NCI-H2196 treated with DMSO at 0.1 percent for 48 hours (cell line): ENCODE data around the gene MGMT.

ENCODE experiments used
- DNase-seq: peaks from one replicate; lab custom pipeline; 2025; ENCODE audit not compliant: unreplicated experiment; lab: John Stamatoyannopoulos, UW

The MGMT gene

GRCh38 chr10:129647590-129647989 lies 180.5 kb downstream of the MGMT start:
- no peak for DNase-seq

- DNase-seq, result no peak
Measured at GRCh38 chr10:129648856-129649255, 181.8 kb downstream of the MGMT start.

- no peak for DNase-seq
Measured at GRCh38 chr10:129652021-129652420, 185.0 kb downstream of the MGMT start.

GRCh38 chr10:129652521-129653201 lies 185.6 kb downstream of the MGMT start:
- no peak for DNase-seq

GRCh38 chr10:129653428-129653827 lies 186.4 kb downstream of the MGMT start:
- no peak for DNase-seq

GRCh38 chr10:129653861-129654260 lies 186.8 kb downstream of the MGMT start:
- DNase-seq, result no peak

GRCh38 chr10:129654461-129654860 lies 187.4 kb downstream of the MGMT start:
- no peak for DNase-seq

GRCh38 chr10:129655007-129655678 lies 188.1 kb downstream of the MGMT start:
- DNase-seq, result no peak

GRCh38 chr10:129655679-129656031 lies 188.6 kb downstream of the MGMT start:
- DNase-seq, result no peak

GRCh38 chr10:129656642-129657041 lies 189.6 kb downstream of the MGMT start:
- no peak for DNase-seq

GRCh38 chr10:129657297-129658017 lies 190.4 kb downstream of the MGMT start:
- no peak for DNase-seq

GRCh38 chr10:129658376-129659072 lies 191.5 kb downstream of the MGMT start:
- DNase-seq, result no peak

- DNase-seq, result no peak
Measured at GRCh38 chr10:129659508-129660268, 192.6 kb downstream of the MGMT start.

- DNase-seq, result no peak
Measured at GRCh38 chr10:129660569-129660968, 193.5 kb downstream of the MGMT start.

- no peak for DNase-seq
Measured at GRCh38 chr10:129662426-129662825, 195.4 kb downstream of the MGMT start.

- DNase-seq, result no peak
Measured at GRCh38 chr10:129670124-129670523, 203.1 kb downstream of the MGMT start.

GRCh38 chr10:129673292-129673691 lies 206.3 kb downstream of the MGMT start:
- DNase-seq, result no peak

GRCh38 chr10:129675027-129675769 lies 208.2 kb downstream of the MGMT start:
- DNase-seq, result no peak

GRCh38 chr10:129676014-129676413 lies 209.0 kb downstream of the MGMT start:
- no peak for DNase-seq

GRCh38 chr10:129677377-129677927 lies 210.4 kb downstream of the MGMT start:
- no peak for DNase-seq
